Left lung (tissue), 10 donors: ENCODE measurements around the gene TSSK1B. TPM values are rescaled to one million over a fixed set of nuclear protein-coding genes. Genes with fewer than 3 reads are reported as not detected.
"Not testable (repeated sequence)": the region's sequence is repeated elsewhere in the genome, so short reads cannot be mapped to it uniquely, and the experiment has no call there.

Source experiments
- ATAC-seq: fragments of 200-7000 bp; cut with Tn5 transposase; one replicate; pipeline ENCODE4 v1.9.1; 2020; ENCODE audit warnings: moderate library complexity
- DNase-seq, 4 donors: peaks; one replicate each; pipeline ENCODE4 v3.0.0-alpha.2; 2013 to 2020
- H3K27ac ChIP-seq, 2 donors: fragments of 200-600 bp; sonication (generic) in 1 of 2; one replicate each; pipeline versions ENCODE4 v1.5.0 to v1.8.0; 2020 to 2021
- H3K27me3 ChIP-seq, 2 donors: fragments of 200-600 bp; sonication (generic) in 1 of 2; one replicate each; pipeline versions ENCODE4 v1.5.0 to v1.8.0; 2020 to 2021
- H3K36me3 ChIP-seq, 2 donors: fragments of 200-600 bp; sonication (generic) in 1 of 2; one replicate each; pipeline versions ENCODE4 v1.5.0 to v1.8.0; 2020 to 2021
- H3K4me1 ChIP-seq, 2 donors: fragments of 200-600 bp; one replicate each; pipeline ENCODE4 v1.8.0; 2021
- H3K4me3 ChIP-seq, 2 donors: fragments of 200-600 bp; sonication (generic) in 1 of 2; one replicate each; pipeline versions ENCODE4 v1.5.0 to v1.8.0; 2020 to 2021; ENCODE audit warnings: mild to moderate bottlenecking in 1 of 2
- H3K9me3 ChIP-seq, 2 donors: fragments of 200-600 bp; sonication (generic) in 1 of 2; one replicate each; pipeline versions ENCODE4 v1.5.0 to v1.8.0; 2020 to 2021
- intact Hi-C, 2 donors: fragments of 100-400 bp; cut with DNase I; formaldehyde crosslinking; loops; one replicate each; pipeline versions ENCODE4 v1.11.2 to v1.14.2; 2022
- polyA plus RNA-seq, 6 donors: library from polyadenylated mRNA; unstranded; fragments of 120-200 nt; gene quantifications; one replicate each; pipeline ENCODE4 v1.2.1, GENCODE V29; 2013; ENCODE audit not compliant: insufficient read length in 6 of 6
- total RNA-seq, 2 donors: library from RNA; stranded (reverse); fragmentation: NEBNext Ultra II Directional; extraction: Animal tissue kit (Norgen Biotek cat#: 25700); gene quantifications; one replicate each; pipeline ENCODE4 v1.2.1, GENCODE V29; 2021
- TF ChIP-seq, protein P1 (sequence below), 2 donors: fragments of 200-600 bp; sonication (generic) in 1 of 2; IDR thresholded peaks; one replicate each; pipeline versions ENCODE4 v1.5.0 to v1.8.0; 2021; ENCODE audit warnings: antibody characterized with exemption in 2 of 2
- donor health status: DM: no; HTN: yes; CAD: no.
- donor health status: DM: no; HTN: no; CAD: no.

TSSK1B gene
- total and polyA plus RNA-seq, 8 donors, result 0.06 to 0.23 (median 0.13) TPM; not detected in 3

DNA sequence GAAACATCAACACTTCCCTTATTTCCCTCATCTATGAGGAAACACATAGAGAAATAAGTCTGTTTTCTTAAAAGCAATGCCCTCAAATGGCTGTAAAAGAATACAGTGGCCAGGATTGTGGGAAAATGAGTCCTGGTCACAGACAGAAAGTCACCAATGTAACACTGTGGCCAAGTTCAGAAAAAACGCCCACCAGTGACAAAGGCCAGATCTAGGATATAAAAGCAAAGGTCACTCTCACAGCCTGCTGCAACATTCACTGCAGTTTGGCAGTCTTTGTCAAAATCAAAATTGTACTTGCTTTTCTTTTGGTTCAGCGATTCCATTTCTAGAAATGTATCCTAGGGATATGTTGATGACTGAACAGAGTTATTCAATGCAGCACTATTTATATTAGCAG lies 30.5 kb downstream of the TSSK1B start:
- no peak for DNase-seq
- Histone ChIP-seq H3K36me3 (no peaks in the 10 kb centered on the region), H3K27me3 (no peaks in the 10 kb centered on the region), H3K4me3 (no peak overlapping the region), H3K9me3 (no peaks in the 10 kb centered on the region), H3K27ac (no peak overlapping the region), H3K4me1 (no peaks in the 10 kb centered on the region)
- TF ChIP-seq, protein P1, sequence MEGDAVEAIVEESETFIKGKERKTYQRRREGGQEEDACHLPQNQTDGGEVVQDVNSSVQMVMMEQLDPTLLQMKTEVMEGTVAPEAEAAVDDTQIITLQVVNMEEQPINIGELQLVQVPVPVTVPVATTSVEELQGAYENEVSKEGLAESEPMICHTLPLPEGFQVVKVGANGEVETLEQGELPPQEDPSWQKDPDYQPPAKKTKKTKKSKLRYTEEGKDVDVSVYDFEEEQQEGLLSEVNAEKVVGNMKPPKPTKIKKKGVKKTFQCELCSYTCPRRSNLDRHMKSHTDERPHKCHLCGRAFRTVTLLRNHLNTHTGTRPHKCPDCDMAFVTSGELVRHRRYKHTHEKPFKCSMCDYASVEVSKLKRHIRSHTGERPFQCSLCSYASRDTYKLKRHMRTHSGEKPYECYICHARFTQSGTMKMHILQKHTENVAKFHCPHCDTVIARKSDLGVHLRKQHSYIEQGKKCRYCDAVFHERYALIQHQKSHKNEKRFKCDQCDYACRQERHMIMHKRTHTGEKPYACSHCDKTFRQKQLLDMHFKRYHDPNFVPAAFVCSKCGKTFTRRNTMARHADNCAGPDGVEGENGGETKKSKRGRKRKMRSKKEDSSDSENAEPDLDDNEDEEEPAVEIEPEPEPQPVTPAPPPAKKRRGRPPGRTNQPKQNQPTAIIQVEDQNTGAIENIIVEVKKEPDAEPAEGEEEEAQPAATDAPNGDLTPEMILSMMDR (IDR thresholded peaks at IDR 0.05), result no peak
- intact Hi-C loops, result no loop called here
- ATAC-seq, result no peak

DNA sequence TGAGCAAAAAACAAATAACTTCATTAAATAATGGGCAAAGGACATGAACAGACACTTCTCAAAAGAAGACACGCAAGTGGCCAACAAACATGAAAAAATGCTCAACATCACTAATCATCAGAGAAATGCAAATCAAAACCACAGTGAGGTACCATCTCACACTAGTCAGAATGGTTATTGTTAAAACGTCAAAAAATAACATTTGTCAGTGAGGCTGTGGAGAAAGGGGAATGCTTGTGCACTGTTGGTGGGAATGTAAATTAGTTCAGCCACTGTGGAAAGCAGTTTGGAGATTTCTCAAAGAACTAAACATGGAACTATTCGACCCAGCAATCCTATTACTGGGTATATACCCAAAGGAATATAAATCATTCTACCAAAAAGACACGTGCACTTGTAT lies 36.8 kb downstream of the TSSK1B start:
- H3K27ac ChIP-seq, H3K4me3 ChIP-seq, ATAC-seq, H3K36me3 ChIP-seq, intact Hi-C loops, H3K4me1 ChIP-seq, DNase-seq, H3K9me3 ChIP-seq: not testable (repeated sequence)
- H3K27me3 ChIP-seq, result peaks cover 0 to 17% of the 10 kb centered on the region in 2 donors

DNA sequence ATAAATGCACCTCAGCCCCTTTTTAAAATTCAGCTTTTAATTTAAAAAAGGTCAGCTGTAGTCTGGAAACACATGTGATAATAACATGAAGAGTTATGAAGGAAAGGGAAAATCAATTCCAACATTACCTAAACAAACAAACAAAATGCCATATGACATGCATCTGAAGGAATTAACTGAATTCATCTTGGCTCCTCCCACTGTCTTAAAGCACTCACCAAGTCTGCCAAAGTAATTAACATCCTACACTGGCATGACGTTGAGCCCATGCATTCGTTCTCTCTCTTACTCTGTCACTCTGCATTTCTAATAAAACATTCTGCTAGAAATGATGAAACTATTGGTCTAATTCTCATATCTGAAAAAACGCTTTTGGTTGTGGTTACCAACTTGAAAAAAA lies 37.7 kb downstream of the TSSK1B start:
- no peak for ATAC-seq
- H3K9me3 ChIP-seq, result no peaks in the 10 kb centered on the region
- intact Hi-C loops, result no loop called here
- H3K36me3 ChIP-seq, result no peaks in the 10 kb centered on the region
- peaks cover 0 to 17% of the 10 kb centered on the region in 2 donors for H3K27me3 ChIP-seq
- no peak overlapping the region for H3K27ac ChIP-seq
- no peak overlapping the region for H3K4me3 ChIP-seq
- H3K4me1 ChIP-seq, result no peaks in the 10 kb centered on the region
- TF ChIP-seq, protein P1 (IDR thresholded peaks at IDR 0.05), result no peak
- DNase-seq, result no peak

DNA sequence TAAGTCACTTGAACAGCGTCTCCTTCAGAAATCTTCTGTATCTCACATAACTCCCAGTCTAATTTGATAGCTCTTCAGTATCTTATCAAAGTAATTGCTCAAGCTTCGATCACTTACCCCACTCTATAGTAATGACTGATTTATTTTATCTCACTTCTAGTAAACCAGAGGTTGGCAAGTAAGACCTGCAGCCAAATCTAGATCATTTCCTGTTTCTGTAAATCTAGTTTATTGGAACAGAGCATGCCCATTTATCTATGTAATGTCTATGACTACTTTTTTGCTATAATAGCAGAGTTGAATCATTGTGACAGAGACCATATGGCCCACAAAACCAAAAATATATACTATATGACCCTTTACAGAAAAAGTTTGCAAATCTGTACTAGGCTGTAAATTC lies 40.1 kb downstream of the TSSK1B start:
- Histone ChIP-seq H3K36me3 (no peaks in the 10 kb centered on the region), H3K9me3 (no peaks in the 10 kb centered on the region), H3K4me3 (no peak overlapping the region), H3K27ac (no peak overlapping the region), H3K4me1 (no peaks in the 10 kb centered on the region), H3K27me3 (peaks cover 0 to 27% of the 10 kb centered on the region in 2 donors)
- DNase-seq, result no peak
- intact Hi-C loops, result no loop called here
- TF ChIP-seq, protein P1 (IDR thresholded peaks at IDR 0.05), result no peak
- ATAC-seq, result no peak

DNA sequence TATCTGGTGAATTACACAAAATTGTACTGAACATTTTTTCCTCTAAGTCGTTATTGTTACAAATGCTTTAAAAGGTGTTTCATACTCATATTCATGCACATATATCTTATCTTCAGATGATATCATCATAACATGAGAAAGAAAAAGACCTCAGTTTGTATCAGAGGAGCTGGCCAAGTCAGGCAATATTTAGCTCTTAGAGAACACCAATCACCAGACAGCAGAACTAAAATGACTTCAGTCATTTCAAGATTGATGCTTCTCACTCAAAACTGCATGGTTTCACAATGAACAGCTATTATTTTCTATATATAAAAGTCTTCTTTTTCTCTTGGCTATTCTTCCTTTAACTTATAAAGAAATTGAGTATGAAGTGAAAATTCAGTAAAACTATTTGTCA lies 44.6 kb downstream of the TSSK1B start:
- DNase-seq (no peak), ATAC-seq (no peak)
- Histone ChIP-seq H3K36me3 (no peaks in the 10 kb centered on the region), H3K27ac (no peak overlapping the region), H3K27me3 (peaks cover 0 to 28% of the 10 kb centered on the region in 2 donors), H3K9me3 (no peaks in the 10 kb centered on the region), H3K4me3 (no peak overlapping the region), H3K4me1 (no peaks in the 10 kb centered on the region)
- TF ChIP-seq, protein P1 (IDR thresholded peaks at IDR 0.05), result no peak
- intact Hi-C loops, result no loop called here

DNA sequence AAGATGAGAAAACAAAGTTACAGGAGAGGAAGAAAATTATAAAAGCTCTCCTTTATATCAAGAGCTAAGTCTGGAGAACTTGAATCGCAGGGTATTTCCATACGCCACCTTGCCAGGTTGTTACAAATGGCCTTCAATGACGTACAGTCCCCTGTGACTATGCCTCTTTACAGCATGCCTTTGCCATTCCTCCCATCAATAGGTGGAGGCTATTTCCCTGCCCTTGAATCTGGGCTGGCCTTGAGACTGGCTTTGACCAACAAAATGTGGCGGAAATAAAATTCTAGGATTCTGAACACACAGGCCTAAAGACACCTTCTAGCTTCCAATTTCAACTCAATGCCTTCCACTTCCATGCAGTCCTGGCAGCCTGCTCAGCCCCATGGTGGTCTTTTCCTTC lies 45.7 kb downstream of the TSSK1B start:
- H3K27me3 ChIP-seq, result peaks cover 0 to 26% of the 10 kb centered on the region in 2 donors
- H3K9me3 ChIP-seq, result no peaks in the 10 kb centered on the region
- DNase-seq (no peak), ATAC-seq (no peak)
- H3K4me1 ChIP-seq, result no peaks in the 10 kb centered on the region
- H3K4me3 ChIP-seq, result no peak overlapping the region
- TF ChIP-seq, protein P1 (IDR thresholded peaks at IDR 0.05), result no peak
- H3K27ac ChIP-seq, result no peak overlapping the region
- H3K36me3 ChIP-seq, result no peaks in the 10 kb centered on the region
- intact Hi-C loops, result no loop called here
